HAP-1 (cell line): Measurements from ENCODE around the gene NUDT9.
"Not testable (repeated sequence)": the region's sequence is repeated elsewhere in the genome, so short reads cannot be mapped to it uniquely, and the experiment has no call there.

ENCODE experiments used
- DNase-seq, 2 experiments: peaks; one replicate each; pipeline ENCODE4 v3.0.0-alpha.2; 2016 to 2020; ENCODE audit warnings: low spot score in 2 of 2
- H3K27me3 ChIP-seq: fragments of 250-450 bp; sonication (Bioruptor Pico); 2 replicates; pipeline ENCODE4 v1.5.1; 2020; ENCODE audit warnings: low read depth, mild to moderate bottlenecking, moderate library complexity
- H3K36me3 ChIP-seq: fragments of 250-450 bp; sonication (Bioruptor Pico); replicated peaks from 2 replicates; pipeline ENCODE4 v1.5.1; 2020; ENCODE audit warnings: mild to moderate bottlenecking
- H3K4me1 ChIP-seq: fragments of 250-450 bp; sonication (Bioruptor Pico); 2 replicates; pipeline ENCODE4 v1.5.1; 2020; ENCODE audit warnings: mild to moderate bottlenecking
- H3K4me3 ChIP-seq: fragments of 250-450 bp; sonication (Bioruptor Pico); 2 replicates; pipeline ENCODE4 v1.5.1; 2020; ENCODE audit warnings: mild to moderate bottlenecking, moderate library complexity
- H3K9me3 ChIP-seq: fragments of 250-450 bp; sonication (Bioruptor Pico); 2 replicates; pipeline ENCODE4 v1.5.1; 2020; ENCODE audit warnings: mild to moderate bottlenecking, moderate library complexity
- in situ Hi-C: fragments of 300-500 bp; cut with MboI; formaldehyde crosslinking; loops from 3 replicates; pipeline ENCODE4 v1.14.3; 2020; ENCODE audit warnings: low sequenced_read_pairs, inconsistent platforms, mixed read lengths

The NUDT9 gene

DNA sequence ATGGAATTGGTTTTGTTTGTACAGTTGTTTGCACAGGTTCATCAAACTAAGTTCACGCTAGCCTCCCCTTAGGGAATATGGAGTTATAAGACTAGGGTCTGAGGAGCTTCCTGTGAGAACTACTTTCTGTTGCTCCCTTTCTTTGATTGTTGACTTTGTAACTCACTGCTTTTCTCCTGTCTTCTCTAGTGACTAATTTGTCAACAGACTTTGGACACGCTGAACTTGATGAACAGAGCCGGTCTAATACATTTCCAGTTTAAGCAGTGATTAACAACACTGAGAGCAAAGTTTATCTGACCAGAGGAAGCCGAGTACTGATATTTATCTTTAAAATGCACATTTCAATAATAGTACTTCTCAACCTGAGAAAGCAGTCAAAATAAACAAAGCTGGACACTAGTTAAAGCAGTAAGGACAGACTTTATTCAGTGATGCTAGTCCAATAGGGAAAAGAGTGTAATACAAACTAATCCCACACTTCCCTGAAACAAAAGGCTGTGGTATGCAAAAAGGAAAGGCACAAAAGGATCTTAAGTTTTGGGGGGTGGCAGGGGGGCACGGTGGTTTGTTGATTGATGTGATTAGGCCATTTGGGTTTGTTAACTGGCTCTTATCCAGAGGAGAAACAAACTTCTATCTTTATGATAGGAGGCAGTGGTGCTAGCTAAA lies 2.7 kb upstream of the NUDT9 start:
- Histone ChIP-seq H3K9me3 (peaks cover 2% of the 10 kb centered on the region), H3K4me3 (no peak overlapping the region), H3K27me3 (no peaks in the 10 kb centered on the region), H3K4me1 (peaks cover 34% of the 10 kb centered on the region), H3K36me3 (no peaks in the 10 kb centered on the region)
- DNase-seq, result peak in 1 of 2 experiments; percentile 17
- in situ Hi-C loops, result no loop called here

DNA sequence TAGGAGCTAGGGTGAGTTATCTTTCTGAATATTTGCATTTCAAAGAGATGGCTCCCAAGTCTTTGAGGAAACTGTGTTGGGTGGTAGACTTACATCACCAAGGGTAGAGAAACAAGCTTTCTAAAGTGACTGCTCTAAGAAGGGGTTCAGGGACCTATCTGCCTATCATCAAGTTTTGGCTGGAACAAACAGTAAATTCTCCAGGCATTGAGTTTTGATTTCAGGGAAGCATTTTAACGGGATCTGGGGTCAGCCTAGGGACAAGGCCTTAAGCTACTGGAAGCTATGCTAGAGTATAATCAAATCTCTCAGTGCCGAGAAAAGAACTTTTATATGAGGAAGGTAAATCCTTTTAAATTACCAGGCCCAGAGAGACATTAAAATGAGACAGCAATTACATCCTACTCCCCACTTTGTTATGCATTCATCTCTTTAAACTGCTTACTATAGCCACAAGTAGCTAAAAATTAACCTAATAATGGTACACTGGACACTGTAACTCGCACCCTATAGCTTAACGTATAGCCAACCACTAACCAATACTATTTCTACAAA lies 2.0 kb upstream of the NUDT9 start:
- DNase-seq, result peak; percentile 41 to 92
- in situ Hi-C loops, result no loop called here
- H3K4me1 ChIP-seq, result peaks cover 29% of the 10 kb centered on the region
- H3K27me3 ChIP-seq, result no peaks in the 10 kb centered on the region
- H3K36me3 ChIP-seq, result no peaks in the 10 kb centered on the region
- no peak overlapping the region for H3K4me3 ChIP-seq
- peaks cover 2% of the 10 kb centered on the region for H3K9me3 ChIP-seq

DNA sequence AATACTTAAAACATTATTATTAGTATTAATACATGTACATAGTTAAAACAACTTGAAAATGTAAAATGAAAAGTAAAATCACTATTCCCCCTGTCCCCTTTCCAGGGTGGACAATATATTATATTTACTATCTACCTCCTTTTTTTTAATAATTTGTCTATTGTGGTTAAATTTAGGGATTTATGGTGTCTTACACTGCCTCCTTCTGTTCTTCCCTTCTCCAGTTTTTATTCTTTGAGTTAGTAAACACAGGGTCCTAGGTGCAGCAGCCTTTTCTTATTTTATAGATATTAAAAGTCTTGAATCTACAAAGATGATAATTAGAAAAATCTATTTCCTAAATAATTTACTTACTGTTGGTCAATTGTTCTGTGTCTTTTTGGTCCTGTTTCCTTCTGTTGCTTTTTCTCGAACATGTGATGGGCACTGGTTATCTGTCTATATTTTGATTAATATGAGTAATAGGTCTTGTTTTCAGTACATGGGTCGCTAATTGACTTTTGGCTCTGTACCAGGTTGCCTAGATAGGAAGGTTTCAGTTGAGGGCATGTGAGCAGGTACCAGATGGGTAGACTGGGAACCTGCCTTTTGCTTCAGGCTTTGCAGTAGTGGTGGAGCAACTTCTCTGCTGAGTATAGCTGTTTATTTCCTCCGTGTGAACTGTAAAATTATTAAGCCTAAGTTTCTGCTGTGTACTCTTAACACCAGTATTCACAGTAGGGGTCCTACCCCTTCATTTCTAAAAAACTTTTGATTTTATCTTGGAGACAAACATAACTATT lies 1.1 kb downstream of the NUDT9 start:
- no peak for DNase-seq
- Histone ChIP-seq H3K4me3 (peak overlapping the region; percentile 58), H3K36me3 (no peaks in the 10 kb centered on the region), H3K4me1 (peaks cover 34% of the 10 kb centered on the region), H3K27me3 (no peaks in the 10 kb centered on the region), H3K9me3 (0 out of 2 replicates have a peak, but pooled peaks cover 2% of the 10 kb centered on the region)
- in situ Hi-C loops, result no loop called here

DNA sequence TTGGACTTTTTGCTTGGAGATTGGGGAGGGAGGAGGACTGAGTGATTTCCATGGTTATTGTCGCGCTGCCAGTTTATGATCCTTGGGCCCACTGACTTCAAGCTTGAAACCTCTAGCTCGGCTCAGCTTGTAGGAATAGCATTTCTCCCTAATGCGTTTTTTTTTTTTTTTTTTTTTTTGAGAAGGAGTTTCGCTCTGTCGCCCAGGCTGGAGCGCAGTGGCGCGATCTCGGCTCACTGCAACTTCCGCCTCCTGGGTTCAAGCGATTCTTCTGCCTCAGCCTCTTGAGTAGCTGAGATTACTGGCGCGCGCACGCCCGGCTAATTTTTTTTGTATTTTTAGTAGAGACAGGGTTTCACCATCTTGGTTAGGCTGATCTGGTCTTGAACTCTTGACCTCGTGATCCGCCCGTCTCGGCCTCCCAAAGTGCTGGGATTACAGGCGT lies 1.7 kb downstream of the NUDT9 start:
- in situ Hi-C loops, H3K9me3 ChIP-seq, DNase-seq, H3K36me3 ChIP-seq, H3K27me3 ChIP-seq: not testable (repeated sequence)
- H3K4me3 ChIP-seq, result peak overlapping the region; percentile 58
- peaks cover 34% of the 10 kb centered on the region for H3K4me1 ChIP-seq

DNA sequence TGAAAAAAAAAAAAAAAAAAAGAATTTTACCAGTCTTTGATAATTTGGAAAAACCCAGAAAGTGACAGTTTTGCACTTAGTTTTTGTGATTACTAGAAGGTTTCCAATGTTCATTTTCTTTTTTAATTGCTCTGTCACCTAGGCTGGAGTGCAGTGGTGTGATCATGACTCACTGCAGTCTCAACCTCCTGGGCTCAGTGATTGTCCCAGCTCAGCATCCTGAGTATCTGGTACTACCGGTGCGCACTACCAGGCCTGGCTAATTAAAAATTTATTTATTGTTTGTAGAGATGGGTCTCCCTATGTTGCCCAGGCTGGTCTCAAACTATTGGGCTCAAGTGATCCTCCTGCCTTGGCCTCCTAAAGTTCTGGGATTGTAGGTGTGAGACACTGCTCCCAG lies 3.3 kb downstream of the NUDT9 start:
- H3K27me3 ChIP-seq, result no peaks in the 10 kb centered on the region
- in situ Hi-C loops, result no loop called here
- H3K4me3 ChIP-seq, result no peak overlapping the region
- H3K4me1 ChIP-seq, result peaks cover 21% of the 10 kb centered on the region
- no peaks in the 10 kb centered on the region for H3K36me3 ChIP-seq
- H3K9me3 ChIP-seq, result no peaks in the 10 kb centered on the region
- no peak for DNase-seq

DNA sequence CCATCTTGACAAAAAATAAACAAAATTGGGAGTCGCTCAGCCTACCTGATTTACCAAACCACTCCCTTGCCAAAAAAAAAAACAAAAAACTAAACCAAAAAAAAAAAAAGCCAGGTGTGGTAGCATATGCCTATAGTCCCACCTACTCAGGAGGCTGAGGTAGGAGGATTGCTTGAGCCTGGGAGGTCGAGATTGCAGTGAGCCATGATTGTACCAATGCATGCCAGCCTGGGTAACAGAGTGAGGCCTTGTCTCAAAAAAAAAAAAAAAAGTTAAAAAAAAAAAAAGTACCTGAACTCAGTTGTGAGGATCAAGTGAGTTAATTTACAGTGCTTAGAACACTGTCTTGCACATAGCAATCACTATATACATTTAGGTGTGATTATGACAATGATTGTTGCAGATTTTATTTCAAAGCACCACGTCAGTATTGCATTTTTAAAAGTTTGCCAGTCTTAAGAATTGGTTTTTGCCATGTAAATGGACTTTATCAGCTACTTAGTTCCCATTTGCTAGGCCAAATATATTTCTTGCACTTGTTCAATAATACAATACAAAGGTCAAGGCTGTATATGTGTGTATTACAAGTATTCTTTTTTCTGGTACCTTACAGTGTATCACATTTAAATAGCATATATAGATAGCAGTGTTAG lies 4.6 kb downstream of the NUDT9 start:
- Histone ChIP-seq H3K9me3 (no peaks in the 10 kb centered on the region), H3K36me3 (no peaks in the 10 kb centered on the region), H3K4me3 (no peak overlapping the region), H3K4me1 (peaks cover 9% of the 10 kb centered on the region), H3K27me3 (no peaks in the 10 kb centered on the region)
- in situ Hi-C loops, result no loop called here
- no peak for DNase-seq

DNA sequence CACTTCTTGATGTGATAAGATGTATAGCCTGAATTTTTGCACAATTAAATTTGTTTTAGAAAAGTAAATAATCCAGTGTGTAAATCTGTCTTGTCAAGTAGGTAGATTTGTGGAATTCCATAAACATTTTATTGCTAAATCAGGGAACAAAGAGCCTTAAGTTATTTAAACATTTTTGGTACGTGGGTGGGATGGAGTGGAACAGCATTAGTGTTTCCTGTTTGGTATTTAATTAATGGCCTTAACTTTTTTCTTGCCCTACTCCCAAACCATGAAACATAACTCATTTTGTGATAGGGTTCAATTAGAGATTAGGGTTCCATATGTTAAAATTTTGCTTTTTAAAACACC lies 5.1 kb downstream of the NUDT9 start:
- Histone ChIP-seq H3K4me3 (no peak overlapping the region), H3K36me3 (no peaks in the 10 kb centered on the region), H3K27me3 (no peaks in the 10 kb centered on the region), H3K9me3 (no peaks in the 10 kb centered on the region), H3K4me1 (peaks cover 8% of the 10 kb centered on the region)
- in situ Hi-C loops, result no loop called here
- DNase-seq, result no peak

DNA sequence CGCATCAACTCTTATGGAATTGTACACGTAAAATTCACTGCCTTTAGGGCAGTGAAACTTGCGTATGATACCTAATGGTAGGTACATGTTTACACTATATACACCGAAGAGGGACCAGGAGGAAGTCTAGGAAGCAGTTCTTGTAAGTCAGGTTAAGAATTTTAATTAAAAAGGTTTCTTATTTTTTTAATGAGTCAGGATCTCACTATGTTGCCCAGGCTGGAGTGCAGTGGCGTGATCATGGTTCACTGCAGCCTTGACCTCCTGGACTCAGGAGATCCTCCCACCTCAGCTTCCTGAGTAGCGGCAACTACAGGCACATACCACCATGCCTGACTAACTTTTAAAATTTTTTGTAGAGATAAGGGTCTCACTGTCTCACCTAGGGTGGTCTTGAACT lies 6.6 kb downstream of the NUDT9 start:
- DNase-seq, result no peak
- H3K4me3 ChIP-seq, result no peak overlapping the region
- H3K36me3 ChIP-seq, result no peaks in the 10 kb centered on the region
- H3K4me1 ChIP-seq, result peaks cover 8% of the 10 kb centered on the region
- H3K27me3 ChIP-seq, result no peaks in the 10 kb centered on the region
- in situ Hi-C loops, result no loop called here
- H3K9me3 ChIP-seq, result no peaks in the 10 kb centered on the region

DNA sequence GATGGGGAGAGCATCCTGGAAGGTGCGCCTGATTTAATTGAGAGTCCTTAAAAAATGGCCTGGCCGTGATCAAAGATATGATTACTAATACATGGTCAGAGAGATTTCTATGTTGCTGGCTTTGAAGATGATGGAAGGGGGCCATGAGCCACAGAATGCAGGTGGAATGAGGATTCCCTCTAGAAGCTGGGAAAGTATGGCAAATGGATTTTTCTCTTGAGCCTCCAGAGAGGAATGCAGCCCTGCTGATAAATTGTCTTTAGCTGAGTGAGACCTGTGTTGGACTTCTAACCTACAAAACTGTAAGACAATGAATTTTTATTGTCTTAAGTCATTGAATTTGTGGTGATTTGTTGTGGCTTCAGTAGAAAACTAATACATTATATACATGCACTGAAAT lies 7.7 kb downstream of the NUDT9 start:
- Histone ChIP-seq H3K4me3 (no peak overlapping the region), H3K4me1 (peaks cover 8% of the 10 kb centered on the region), H3K36me3 (no peaks in the 10 kb centered on the region), H3K27me3 (no peaks in the 10 kb centered on the region), H3K9me3 (no peaks in the 10 kb centered on the region)
- in situ Hi-C loops, result no loop called here
- DNase-seq, result no peak

DNA sequence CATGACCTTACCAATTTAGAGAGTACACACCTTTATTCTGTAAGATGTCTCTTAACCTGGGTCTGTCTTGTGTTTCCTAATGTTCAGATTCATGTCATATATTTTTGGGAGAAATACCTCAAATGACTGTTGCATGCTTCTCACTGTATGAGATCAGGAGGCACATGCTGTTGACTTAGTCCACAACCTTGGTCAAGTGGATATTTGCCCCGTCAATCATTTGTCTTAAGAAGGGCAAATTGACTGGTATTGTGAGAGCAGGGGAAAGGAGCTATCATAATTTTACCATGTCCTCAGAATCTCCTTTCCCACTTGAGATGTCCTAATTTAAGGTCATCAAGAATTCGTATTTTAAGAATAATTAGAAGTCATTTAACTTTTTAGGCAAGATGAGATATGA lies 11.0 kb downstream of the NUDT9 start:
- Histone ChIP-seq H3K4me3 (no peak overlapping the region), H3K36me3 (0 out of 2 replicates have a peak, but pooled peaks cover 4% of the 10 kb centered on the region), H3K4me1 (no peaks in the 10 kb centered on the region), H3K27me3 (no peaks in the 10 kb centered on the region), H3K9me3 (no peaks in the 10 kb centered on the region)
- DNase-seq, result no peak
- in situ Hi-C loops, result no loop called here

DNA sequence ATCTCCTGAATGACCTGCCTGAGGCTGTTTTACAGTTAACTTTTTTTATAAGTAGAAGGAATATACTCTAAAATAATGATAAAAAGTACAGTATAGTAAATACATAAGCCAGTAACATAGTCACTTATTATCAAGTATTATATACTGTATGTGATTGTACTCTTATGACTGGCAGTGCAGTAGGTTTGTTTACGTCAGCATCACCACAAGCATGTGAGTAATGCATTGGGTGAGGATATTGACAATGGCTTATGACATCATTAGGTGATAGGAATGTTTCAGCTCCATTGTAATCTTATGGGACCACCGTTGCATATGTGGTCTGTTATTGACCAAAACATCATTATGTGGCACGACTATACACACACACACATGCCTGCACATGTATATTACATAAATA lies 20.5 kb downstream of the NUDT9 start:
- H3K9me3 ChIP-seq, result no peaks in the 10 kb centered on the region
- no peak overlapping the region for H3K4me3 ChIP-seq
- no peak for DNase-seq
- peaks cover 7% of the 10 kb centered on the region for H3K36me3 ChIP-seq
- in situ Hi-C loops, result no loop called here
- H3K4me1 ChIP-seq, result no peaks in the 10 kb centered on the region
- no peaks in the 10 kb centered on the region for H3K27me3 ChIP-seq

DNA sequence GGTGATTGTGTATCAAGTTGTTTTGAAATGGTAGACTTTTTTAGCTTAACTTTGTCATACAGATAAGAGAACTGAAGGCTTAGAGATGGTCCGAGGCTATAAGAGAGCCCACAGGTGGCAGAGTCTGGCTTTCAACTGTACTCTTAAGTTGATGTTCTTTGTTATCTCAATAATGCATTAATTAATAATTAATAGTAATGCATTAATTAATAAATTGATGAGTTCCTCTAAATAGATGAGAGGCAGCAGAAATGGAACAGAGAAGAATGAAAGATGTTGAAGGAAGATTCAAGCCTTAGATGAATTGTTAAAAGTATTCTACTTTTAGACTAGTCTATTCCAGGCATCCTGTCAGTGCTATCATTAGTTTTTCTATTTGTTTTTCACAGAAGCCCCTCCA lies 22.4 kb downstream of the NUDT9 start:
- no peak for DNase-seq
- Histone ChIP-seq H3K9me3 (no peaks in the 10 kb centered on the region), H3K27me3 (no peaks in the 10 kb centered on the region), H3K4me1 (no peaks in the 10 kb centered on the region), H3K36me3 (peaks cover 7% of the 10 kb centered on the region), H3K4me3 (no peak overlapping the region)
- in situ Hi-C loops, result no loop called here

DNA sequence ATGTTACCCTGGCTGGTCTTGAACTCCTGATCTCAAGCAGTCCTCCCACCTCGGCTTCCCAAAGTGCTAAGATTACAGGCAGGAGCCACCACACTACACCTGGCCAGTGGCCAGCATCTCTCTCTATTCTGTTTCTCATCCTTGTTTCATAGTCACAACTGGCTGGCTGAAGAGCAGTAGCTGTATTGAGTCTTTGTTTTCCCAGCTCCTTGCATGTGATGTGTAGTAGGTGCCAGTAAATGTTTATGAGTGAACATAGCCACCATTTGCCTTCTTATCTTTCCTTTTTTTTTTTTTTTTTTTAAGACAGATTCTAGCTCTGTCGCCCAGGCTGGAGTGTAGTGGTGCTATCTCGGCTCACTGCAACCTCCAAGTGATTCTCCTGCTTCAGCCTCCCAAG lies 23.6 kb downstream of the NUDT9 start:
- H3K27me3 ChIP-seq, result no peaks in the 10 kb centered on the region
- no peak overlapping the region for H3K4me3 ChIP-seq
- H3K4me1 ChIP-seq, result no peaks in the 10 kb centered on the region
- in situ Hi-C loops, result no loop called here
- H3K36me3 ChIP-seq, result peaks cover 7% of the 10 kb centered on the region
- DNase-seq, result no peak
- no peaks in the 10 kb centered on the region for H3K9me3 ChIP-seq

DNA sequence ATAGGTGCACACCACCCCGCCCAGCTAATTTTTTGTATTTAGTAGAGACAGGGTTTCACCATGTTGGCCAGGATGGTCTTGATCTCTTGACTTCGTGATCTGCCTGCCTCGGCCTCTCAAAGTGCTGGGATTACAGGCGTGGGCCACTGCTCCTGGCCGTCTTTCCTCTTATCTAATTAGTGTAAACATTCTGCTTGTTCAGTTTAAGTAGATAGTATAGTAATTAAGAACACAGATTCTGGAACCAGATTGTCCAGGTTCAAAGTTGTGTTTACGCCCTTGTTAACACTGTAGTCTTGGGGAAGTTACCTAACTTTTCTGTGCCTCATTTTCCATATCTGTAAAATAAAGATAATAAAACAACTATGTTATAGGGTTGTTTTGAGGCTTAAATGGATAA lies 24.0 kb downstream of the NUDT9 start:
- H3K9me3 ChIP-seq, H3K36me3 ChIP-seq, H3K4me3 ChIP-seq, DNase-seq, H3K4me1 ChIP-seq, H3K27me3 ChIP-seq, in situ Hi-C loops: not testable (repeated sequence)
